Stimulated activated CD4-positive, alpha-beta T cell treated with anti-CD3 and anti-CD28 coated beads, Interleukin-15, amount 100 ng/mL, for 1 hour (primary cell): ENCODE measurements around the gene TBC1D12.

Source experiments
- DNase-seq, 2 donors: peaks; one replicate each; pipeline ENCODE4 v3.0.0-alpha.2; 2020; ENCODE audit warnings: low read depth in 1 of 2, low spot score in 1 of 2

Gene TBC1D12

DNA sequence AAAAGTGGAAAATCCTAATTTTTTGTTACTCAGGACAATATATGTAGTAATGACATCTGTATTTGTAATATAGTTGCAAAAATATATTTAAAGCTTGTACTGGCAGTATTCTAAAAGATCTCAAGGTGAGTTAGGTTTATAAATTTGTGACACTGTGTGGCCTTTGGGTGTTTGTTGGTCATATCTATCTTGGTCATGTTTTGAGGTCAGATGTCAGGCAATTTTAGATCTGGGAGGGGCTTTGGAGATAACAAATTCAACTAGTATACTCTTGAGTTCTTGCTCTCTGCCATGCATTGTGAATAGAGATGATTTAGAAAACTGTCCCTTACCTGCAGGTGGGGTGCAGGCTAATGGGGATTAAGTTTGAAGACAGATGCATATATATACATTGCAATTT lies 3.1 kb downstream of the TBC1D12 start:
- no peak for DNase-seq

DNA sequence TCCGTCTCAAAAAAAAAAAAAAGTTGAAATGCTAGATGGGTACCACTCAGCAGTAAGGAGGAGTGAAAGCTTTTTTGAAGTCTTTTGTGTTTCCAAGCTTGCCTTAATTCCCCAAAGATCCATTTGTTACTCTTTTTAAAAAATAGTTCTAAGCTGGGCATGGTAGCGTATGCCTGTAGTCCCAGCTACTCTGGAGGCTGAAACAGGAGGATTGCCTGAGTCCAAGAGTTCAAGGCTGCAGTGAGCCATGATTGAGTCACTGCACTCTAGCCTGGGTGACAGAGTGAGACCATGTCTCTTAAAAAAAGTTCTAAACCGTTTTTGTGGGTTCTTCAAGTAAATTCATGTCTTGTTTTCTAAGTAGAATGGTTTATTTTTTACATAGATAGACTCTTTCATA lies 5.3 kb downstream of the TBC1D12 start:
- DNase-seq, result no peak

DNA sequence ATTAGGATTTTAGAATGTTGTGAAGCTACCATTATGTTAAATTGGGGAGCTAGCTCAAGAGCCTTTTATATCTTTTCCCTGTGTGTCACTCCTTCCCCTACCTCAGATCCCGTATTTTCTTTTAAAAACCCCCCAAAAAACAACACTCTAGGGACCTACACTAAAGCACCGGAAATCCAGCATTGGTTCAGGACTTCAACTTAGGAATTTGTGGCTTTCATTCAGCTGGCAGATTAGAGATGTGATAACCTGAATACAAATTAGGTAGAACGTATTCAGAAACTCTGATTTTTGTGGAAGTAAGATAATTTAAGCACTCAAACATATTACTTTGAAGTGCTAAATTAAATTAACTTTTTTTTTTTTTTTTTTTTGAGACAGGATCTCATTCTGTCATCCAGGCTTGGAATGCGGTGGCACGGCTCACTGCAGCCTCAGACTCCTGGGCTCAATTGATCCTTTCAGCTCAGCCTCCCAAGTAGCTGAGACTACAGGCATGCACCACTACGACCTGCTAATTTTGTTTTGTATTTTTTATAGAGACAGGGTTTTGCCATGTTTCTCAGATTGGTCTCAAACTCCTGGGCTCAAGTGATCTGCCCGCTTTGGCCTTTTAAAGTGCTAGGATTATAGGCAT lies 6.8 kb downstream of the TBC1D12 start:
- DNase-seq, result no peak

DNA sequence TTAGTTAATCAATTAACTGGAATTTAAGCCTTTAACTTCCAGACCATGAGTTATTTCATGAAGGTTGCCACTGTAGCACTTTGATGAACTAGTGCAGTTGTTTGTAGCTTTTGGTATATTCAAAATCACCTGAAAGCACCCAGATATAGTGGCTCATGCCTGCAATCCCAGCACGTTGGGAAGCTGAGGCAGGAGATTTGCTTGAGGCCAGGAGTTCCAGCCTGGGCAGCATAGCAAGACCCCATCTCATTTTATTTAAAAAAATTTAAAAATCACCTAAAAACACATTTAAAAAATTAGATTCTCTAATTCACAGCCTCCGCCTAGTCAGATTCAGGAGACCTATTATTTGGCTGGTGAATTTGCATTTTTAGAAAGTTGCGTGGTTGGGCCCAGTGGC lies 9.0 kb downstream of the TBC1D12 start:
- DNase-seq, result no peak

DNA sequence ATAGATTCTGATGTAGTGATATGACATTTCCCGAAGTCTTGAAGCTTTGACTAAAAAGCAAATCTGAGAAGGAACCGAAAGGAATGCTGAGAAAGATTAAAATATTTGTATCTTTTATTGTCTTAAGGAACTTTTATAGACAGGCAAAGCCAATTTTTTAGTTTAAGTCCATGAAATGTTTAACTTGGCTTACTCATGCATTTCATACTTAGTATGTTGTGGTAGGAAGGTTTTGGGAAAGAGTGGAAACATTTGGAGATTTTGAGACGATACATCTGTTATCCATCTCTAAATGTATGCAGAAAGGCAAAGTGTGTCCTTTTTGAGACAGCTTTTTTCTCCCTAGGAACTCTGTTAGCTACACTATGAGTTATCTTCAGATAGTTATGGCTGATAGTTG lies 10.1 kb downstream of the TBC1D12 start:
- no peak for DNase-seq

DNA sequence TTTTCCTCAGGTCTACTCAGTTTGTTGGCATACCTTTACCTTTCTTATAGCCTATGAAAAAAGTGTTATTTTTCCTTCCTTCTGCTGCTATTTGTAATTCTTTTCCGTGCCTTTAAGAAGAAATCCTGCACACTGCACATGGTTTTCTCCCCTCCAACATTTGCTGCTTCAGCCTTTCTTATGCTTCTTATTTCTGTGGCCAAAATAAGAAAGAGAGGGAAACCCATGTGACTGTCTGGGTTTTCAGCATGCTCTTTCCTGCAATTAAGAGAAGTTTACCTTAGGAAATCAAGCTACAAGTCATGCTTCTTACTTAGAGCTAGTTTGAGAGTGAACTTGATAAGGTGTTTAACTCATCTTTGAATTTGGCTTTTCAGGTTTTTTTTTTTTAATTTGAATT lies 11.0 kb downstream of the TBC1D12 start:
- no peak for DNase-seq

DNA sequence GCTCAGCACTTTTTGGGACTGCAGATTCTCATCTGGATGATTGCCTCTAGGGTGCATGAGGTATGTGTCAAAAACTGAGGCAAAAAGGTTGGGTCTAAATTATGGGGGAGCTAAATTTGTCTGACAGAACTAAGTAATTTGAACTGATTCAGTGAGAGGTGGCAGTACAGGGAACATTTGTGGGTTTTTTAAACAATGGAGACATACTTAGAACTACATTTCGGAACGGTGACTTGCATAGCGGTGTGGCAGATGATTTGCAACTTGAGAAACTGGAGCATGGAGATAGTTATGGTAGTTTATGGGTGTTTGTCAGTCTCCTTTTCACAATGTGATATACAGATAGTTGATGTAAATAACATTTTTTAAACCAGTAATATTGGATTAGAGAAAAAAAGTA lies 14.6 kb downstream of the TBC1D12 start:
- no peak for DNase-seq

DNA sequence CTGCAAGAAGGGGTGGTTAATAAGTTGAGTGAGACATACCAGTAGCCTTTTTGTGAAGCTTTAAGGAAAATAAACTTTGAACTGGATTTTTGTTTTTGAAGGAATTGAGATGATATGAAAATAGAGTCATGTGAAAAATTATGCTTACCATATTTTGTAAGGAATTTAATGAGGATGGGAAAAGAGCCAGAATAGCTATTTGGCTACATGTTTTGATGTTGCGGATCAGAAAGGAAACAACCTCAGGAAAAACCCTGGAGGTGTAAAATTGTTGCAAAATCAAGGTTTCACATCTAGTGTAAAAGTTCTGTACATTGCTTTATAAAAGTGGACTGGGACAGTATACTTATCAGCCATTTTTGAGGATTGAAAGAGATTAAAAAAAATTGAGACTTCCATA lies 15.0 kb downstream of the TBC1D12 start:
- DNase-seq, result no peak

DNA sequence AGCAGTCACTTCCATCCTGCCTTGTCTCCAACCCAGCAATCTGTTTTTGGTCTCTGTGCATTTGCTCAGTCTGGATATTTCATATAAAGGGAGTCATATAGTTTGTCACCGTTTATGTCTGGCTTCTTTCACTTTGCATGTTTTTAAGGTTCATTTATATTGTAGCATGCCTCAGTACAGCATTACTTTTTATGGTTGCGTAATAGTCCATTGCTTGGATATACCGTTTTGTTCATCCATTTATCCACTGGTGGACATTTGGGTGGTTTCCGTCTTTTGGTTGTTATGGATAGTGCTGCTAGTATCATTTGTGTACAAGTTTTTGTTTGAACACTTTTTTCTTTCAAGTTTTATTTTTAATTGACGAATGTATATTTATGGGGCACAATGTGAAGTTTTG lies 18.2 kb downstream of the TBC1D12 start:
- no peak for DNase-seq

DNA sequence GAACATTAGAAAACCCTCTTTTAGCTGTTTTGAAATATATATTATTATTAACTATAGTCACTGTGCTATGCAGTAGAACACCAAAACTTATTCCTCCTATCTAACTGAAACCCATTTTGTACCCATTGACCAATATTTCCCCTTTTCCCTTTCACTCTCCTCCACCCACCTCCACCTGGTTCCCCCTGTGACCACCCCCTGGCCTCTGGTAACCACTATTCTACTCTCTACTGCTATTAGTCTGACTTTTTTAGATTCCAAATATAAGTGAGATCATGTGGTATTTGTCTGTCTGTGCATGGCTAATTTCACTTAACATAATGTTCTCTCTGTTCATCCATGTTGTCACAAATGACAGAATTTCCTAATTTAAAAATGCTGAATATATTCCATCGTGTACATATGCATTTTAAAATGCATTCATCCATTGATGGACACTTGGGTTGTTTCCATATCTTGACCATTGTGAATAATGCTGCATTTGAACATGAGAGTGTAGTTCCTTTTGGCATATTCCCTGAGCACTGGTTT lies 18.7 kb downstream of the TBC1D12 start:
- DNase-seq, result no peak

DNA sequence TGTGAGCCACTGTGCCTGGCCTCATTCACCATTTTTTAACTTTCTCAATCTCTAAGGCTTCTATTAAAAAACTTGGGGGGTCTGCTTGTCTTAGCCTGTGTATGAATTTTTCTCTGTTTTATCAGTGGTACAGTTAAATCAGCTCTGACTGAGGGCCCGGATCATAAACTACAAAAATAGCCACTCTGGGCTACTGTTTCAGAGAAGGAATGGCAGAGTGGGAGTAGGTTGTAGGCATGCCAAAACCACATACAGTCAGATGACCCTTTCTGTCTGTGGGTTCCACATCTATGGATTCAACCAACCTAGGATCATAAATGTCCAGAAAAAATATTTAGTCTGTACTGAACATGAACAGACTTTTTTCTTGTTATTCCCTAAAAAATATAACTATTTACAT lies 21.3 kb downstream of the TBC1D12 start:
- no peak for DNase-seq

DNA sequence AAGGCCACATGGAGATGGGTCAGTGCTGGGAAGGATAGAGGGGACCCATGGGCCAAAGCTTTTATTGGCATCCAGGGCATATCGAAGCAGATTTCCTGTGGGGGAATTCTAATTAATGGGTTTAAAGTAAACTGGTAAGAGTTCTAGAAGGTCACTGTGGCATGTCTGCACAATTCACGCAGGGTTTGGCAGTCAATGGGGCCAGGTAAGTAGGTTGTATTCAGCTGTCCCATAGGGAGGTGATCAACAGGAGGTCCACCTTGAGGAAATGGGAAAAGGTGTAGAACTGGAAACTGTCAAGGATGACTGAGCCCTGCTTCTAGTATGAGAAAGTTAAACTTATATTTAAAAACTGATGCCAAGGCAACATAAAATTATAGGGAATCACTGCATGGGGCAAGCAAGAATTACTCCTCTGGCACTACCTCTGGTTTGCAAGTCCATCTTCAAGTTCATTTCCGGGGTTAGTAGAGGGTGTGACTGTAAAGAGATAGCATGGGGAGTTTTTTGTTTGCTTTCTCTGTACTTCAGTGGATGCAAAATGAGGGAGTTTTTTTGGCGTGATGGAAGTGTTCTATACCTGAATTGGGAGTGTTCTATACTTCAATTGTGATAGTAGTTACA lies 22.5 kb downstream of the TBC1D12 start:
- DNase-seq, result no peak

DNA sequence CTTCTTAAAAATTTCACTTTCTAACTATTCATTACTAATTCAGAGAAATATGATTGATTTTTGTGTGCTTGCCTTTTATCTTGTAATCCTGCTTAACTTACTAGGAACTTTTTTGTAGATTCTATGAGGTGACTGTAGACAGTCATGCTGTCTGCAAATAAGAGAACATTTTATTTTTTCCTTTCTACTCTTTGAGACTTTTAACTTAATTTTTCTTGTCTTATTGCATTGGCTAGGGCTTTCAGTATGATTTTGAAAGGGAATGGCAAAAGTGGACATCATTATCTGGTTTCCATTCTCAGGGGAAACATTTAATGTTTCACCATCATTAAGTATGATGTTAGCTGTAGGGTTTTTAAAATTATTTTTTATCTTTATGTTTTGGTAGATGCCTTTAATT lies 23.6 kb downstream of the TBC1D12 start:
- DNase-seq, result no peak

DNA sequence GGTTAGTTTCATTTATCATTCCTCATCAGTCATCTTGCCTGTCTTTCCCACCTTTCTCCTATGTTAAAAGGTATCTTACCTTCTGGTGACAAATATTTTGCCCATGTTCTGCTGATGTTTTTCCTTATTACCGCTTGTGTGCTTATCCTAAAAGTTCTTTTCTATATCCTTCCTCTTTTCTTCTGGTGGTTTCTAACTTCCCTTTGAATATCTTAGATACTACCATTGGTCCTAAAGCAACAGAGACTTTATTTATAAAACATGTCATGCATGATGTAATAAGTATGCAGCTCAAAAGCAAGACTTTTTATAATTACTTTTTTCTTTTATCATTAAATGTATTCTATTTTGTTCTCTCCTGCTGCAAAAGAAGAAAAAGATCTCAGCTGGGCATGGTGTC lies 24.8 kb downstream of the TBC1D12 start:
- DNase-seq, result no peak

DNA sequence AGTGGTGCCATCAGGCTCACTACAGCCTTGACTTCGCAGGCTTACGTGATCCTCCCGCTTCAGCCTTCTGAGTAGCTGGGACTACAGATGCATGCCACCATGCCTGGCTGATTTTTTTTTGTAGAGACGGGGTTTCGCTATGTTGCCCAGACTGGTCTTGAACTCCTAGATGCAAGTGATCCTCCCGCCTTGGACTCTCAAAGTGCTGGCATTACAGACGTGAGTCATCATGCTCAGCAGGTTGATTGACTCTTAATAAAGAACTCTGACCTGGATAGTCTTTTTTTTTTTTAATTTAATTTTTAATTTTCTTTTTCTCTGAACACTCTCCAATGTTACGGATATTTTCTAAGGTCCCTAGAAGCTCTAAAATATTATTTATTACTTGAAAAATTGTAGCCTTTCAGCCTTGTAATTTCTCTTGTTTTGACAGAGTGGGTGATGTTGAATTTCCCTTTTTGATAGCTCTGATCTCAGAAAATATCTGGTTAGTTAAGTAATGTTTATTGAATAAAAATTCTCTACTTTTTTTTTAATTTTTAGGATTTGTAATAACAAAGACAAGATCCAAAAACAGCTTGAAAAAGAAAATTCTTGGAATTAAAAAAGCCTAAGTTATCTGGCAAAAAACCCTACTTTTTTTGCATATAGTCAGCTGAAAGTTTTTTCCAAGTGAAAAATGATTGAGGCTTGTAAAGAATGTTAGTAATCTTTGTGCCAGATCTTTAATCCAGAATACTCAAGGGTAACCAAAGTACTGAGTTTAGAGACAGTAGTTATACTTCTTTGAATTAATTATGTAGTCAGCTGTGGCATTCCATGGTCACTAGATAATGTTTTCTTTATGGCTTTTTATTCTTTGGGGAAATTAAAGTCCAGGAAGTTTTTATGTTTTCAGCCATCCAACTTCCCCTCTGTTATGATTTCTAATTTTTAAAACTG lies 26.7 kb downstream of the TBC1D12 start:
- DNase-seq, result no peak

DNA sequence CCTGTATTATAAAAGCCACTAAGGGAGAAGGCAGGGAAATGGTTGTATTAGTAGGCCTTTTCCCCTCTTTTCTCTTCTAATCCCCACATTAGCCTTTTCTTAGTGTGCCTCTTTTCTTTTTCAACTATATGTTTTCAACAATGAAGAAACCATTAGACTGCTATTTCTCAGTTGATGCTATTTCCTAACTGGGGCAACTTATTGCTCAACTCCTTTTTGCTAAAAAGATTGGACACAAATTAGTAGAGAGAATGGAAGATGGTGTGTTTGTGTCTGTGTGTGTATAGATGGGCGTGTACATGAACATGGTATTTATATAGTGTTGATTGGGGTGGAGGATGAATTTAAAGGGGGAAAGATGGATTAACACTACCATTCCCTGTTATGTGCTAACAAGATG lies 28.4 kb downstream of the TBC1D12 start:
- no peak for DNase-seq

DNA sequence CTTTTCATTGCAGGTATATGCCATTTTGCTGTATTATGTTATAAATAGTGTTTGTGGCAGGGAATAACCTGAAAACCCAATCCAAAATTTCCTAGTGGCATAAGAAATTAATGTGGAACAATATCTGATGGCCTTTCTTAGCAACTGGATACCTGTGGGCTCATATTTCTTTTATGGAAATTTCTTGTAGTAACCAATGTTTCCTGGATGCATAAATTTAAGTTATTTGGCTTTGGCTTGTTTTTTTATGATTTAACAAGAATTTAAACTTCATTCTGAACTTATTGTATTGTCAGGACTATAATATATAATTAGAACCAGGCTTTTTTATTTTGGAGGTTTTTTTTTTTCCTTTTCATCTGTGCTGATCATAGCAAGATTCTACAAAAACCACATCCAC lies 30.1 kb downstream of the TBC1D12 start:
- no peak for DNase-seq

DNA sequence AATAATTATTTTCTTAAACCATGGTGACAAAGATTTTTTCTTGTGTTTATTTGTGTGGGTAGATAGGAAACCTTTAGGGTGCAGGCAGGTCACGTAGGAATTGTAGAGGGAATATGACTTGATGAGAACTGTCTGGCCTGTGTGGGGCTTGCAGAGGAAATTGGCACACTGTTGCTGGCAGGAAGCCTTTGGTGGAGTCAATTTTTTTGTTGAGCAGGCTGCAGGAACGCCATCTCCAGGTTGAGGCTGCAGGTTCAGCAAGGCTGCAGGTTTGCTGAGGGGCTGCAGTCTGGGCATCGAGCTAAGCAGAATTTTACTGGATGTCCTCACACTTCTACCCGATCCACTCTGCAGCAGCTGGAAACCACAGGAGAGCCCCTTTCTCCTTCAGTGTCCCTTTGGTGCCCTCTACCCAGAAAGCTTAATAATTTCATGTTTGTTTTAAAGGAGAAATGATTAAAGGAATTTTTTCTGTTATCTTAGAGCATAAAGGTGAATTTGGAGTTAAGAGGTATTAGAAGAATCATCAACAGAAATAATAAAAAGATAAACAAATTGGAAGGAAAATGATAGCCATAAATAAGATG lies 37.0 kb downstream of the TBC1D12 start:
- DNase-seq, result no peak

DNA sequence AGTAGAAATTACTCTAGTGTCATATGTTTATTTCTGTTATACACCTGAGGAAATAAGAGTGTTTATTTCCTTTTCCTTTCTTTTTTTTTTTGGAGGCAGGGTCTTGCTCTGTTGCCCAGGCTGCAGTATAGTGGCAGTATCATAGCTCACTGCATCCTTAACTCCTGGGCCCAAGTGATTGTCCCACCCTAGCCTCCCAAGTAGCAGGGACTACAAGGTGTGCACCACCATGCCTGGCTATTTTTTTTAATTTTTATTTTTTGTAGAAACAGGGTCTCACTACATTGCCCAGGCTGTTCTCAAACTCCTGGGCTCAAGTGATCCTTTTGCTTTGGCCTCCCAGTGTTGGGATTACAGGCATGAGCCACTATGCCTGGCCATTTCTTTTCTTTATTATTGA lies 37.8 kb downstream of the TBC1D12 start:
- no peak for DNase-seq

DNA sequence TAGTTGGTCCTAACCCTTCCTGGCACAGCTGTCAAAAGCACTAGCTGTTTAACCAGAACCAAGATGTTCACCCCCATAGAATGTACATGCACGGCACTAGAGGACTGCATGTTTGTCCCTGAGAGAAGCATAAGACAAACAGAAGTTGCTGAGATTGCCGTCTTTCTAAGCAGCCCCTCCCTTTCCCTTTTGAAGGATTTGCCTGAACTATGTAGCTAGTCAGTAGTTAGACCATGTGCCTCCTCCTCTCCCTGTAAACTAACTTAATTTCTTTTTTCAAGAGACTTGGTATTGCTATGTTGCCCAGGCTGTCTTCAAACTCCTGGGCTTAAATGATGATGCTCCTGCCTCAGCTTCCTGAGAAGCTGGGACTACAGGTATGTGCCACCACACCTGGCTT lies 40.7 kb downstream of the TBC1D12 start:
- DNase-seq, result no peak

DNA sequence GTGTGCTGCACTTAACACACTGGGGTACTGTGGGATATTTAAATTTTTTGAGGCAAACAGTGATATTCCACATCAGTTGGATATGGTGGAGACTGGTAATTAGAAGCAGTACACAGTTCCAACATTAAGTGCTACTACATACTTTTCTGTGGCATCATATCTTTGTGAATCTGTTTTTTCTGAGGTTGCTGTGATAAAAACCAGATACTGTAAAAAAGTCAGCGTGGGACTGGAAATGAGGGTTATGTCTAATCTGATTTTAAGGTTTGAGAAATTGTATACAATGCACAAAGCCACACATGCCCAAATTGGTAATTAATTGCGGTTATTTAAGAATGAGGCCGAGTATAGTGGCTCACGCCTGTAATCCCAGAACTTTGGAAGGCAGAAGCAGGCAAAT lies 41.2 kb downstream of the TBC1D12 start:
- DNase-seq, result no peak

DNA sequence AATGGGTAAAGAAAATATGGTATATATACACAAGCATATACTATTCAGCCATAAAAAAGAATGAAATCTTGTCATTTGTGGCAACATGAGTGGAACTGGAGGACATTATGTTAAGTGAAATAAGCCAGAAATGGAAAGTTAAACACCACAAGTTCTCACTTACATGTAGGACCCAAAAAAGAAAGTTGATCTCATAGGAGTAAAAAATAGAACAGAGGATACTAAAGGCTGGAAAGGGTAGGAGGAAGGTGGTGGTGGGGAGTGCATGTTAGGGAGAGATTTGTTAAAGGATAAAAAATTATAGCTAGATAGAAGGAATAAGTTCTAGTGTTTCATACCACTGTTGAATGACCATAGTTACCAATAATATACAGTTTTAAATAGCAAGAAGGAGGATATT lies 48.4 kb downstream of the TBC1D12 start:
- no peak for DNase-seq
